HepG2 (cell line): ENCODE measurements around the gene DMGDH. TPM values are rescaled to one million over a fixed set of nuclear protein-coding genes. Genes with fewer than 3 reads are reported as not detected.
A peak's percentile ranks its signal among the peaks of the same experiment; 100 is the strongest.

ENCODE experiments used
- ADNP ChIP-seq: sonication (generic); formaldehyde crosslinking; IDR thresholded peaks from 2 replicates; pipeline ENCODE4 v1.4.0; 2020; ENCODE audit warnings: missing genetic modification reagents
- DMAP1 ChIP-seq: IDR thresholded peaks from 2 replicates; pipeline ENCODE4 v1.6.1; 2016
- GATA4 ChIP-seq: sonication (generic); IDR thresholded peaks from 2 replicates; pipeline ENCODE4 v1.6.1; 2016; ENCODE audit warnings: antibody characterized with exemption, low read depth, borderline replicate concordance
- HMG20A ChIP-seq: IDR thresholded peaks from 2 replicates; pipeline ENCODE4 v1.6.1; 2016; ENCODE audit warnings: borderline replicate concordance
- JDP2 ChIP-seq: sonication (generic); formaldehyde crosslinking; IDR thresholded peaks from 2 replicates; pipeline ENCODE4 v1.8.1; 2022; ENCODE audit warnings: missing genetic modification reagents, borderline replicate concordance
- NFKB2 ChIP-seq: sonication (generic); formaldehyde crosslinking; IDR thresholded peaks from 2 replicates; pipeline ENCODE4 v1.4.0; 2020; ENCODE audit warnings: missing genetic modification reagents, borderline replicate concordance
- PAX8 ChIP-seq: sonication (generic); formaldehyde crosslinking; IDR thresholded peaks from 2 replicates; pipeline ENCODE4 v1.8.0; 2022; ENCODE audit warnings: mild to moderate bottlenecking, missing genetic modification reagents, borderline replicate concordance
- RARG ChIP-seq: sonication (generic); formaldehyde crosslinking; IDR thresholded peaks from 2 replicates; pipeline ENCODE4 v1.4.0; 2020; ENCODE audit warnings: low read depth, mild to moderate bottlenecking, missing genetic modification reagents
- SRSF1 ChIP-seq: fragments of 200-400 bp; formaldehyde crosslinking; optimal IDR thresholded peaks from 2 replicates; pipeline ENCODE3; 2017; ENCODE audit warnings: mild to moderate bottlenecking, low read depth, low read length, moderate library complexity
- SSRP1 ChIP-seq: IDR thresholded peaks from 2 replicates; pipeline ENCODE4 v1.6.1; 2016; ENCODE audit warnings: control low read depth
- TEAD2 ChIP-seq: sonication (generic); formaldehyde crosslinking; IDR thresholded peaks from 2 replicates; pipeline ENCODE4 v1.9.0; 2021; ENCODE audit warnings: missing genetic modification reagents
- ZBTB7B ChIP-seq: sonication (generic); formaldehyde crosslinking; IDR thresholded peaks from 2 replicates; pipeline ENCODE4 v1.4.0; 2020; ENCODE audit warnings: missing genetic modification reagents
- ZFP1 ChIP-seq: IDR thresholded peaks from 2 replicates; pipeline ENCODE4 v1.6.1; 2016
- ZFY ChIP-seq: sonication (generic); formaldehyde crosslinking; IDR thresholded peaks from 2 replicates; pipeline ENCODE4 v1.4.0; 2020; ENCODE audit warnings: missing genetic modification reagents
- ZNF160 ChIP-seq: sonication (generic); formaldehyde crosslinking; IDR thresholded peaks from 2 replicates; pipeline ENCODE4 v1.8.0; 2022; ENCODE audit warnings: mild to moderate bottlenecking, inconsistent platforms, missing genetic modification reagents
- ZNF234 ChIP-seq: sonication (generic); formaldehyde crosslinking; conservative IDR thresholded peaks from 2 replicates; pipeline ENCODE4 v1.5.1; 2020; ENCODE audit warnings: mild to moderate bottlenecking, missing genetic modification reagents
- ZNF343 ChIP-seq: sonication (generic); formaldehyde crosslinking; IDR thresholded peaks from 2 replicates; pipeline ENCODE4 v1.4.0; 2020; ENCODE audit warnings: mild to moderate bottlenecking, missing genetic modification reagents
- ZNF772 ChIP-seq: sonication (generic); formaldehyde crosslinking; IDR thresholded peaks from 2 replicates; pipeline ENCODE4 v1.5.0; 2020; ENCODE audit warnings: mild to moderate bottlenecking, missing genetic modification reagents
- ZNF878 ChIP-seq: sonication (generic); formaldehyde crosslinking; IDR thresholded peaks from 2 replicates; pipeline ENCODE4 v1.8.1; 2023; ENCODE audit warnings: mild to moderate bottlenecking, missing genetic modification reagents, moderate library complexity
- polyA plus RNA-seq, 8 experiments: library from polyadenylated mRNA; depleted of rRNA in 3 of 8; stranded (reverse) in 7 of 8; unstranded in 1 of 8; fragments of >200 nt; fragmentation: Illumina TruSeq in 4 of 8; extraction: Trizol in 4 of 8; gene quantifications; 2 replicates each; pipeline versions ENCODE4 v1.2.1 to v1.2.3, GENCODE V29; 2011 to 2016; ENCODE audit warnings: low read depth in 4 of 8, missing spikeins in 1 of 8, mixed read lengths in 1 of 8; ENCODE audit not compliant: insufficient read depth in 1 of 8
- total RNA-seq, 5 experiments: library from RNA; depleted of rRNA; stranded (reverse); fragments of >200 nt; fragmentation: Illumina TruSeq; extraction: Trizol; gene quantifications; 2 replicates each; pipeline ENCODE4 v1.2.3, GENCODE V29; 2016; ENCODE audit warnings: low read depth in 1 of 5
- TF ChIP-seq, protein P1 (sequence below): sonication (generic); formaldehyde crosslinking; IDR thresholded peaks from 2 replicates; pipeline ENCODE4 v1.4.0; 2020; ENCODE audit warnings: missing genetic modification reagents
- TF ChIP-seq, protein P2 (sequence below): sonication (generic); formaldehyde crosslinking; IDR thresholded peaks from 2 replicates; pipeline ENCODE4 v1.9.0; 2021; ENCODE audit warnings: missing genetic modification reagents, mild to moderate bottlenecking, borderline replicate concordance
- TF ChIP-seq, protein P3 (sequence below): sonication (generic); formaldehyde crosslinking; IDR thresholded peaks from 2 replicates; pipeline ENCODE4 v1.5.0; 2020; ENCODE audit warnings: missing genetic modification reagents
- TF ChIP-seq, protein P4 (sequence below), 2 experiments: fragments of 450-650 bp in 1 of 2; sonication (generic) in 1 of 2; formaldehyde crosslinking; IDR thresholded peaks; 2 replicates each; pipeline versions ENCODE4 v1.5.0 to v1.8.0; 2020 to 2022; ENCODE audit warnings: mild to moderate bottlenecking in 1 of 2, missing genetic modification reagents in 1 of 2
- TF ChIP-seq, protein P5 (sequence below): sonication (generic); formaldehyde crosslinking; conservative IDR thresholded peaks from 2 replicates; pipeline ENCODE4 v1.8.0; 2022; ENCODE audit warnings: missing genetic modification reagents
- TF ChIP-seq, protein P6 (sequence below): sonication (generic); formaldehyde crosslinking; IDR thresholded peaks from 2 replicates; pipeline ENCODE4 v1.5.1; 2020; ENCODE audit warnings: mild to moderate bottlenecking, moderate library complexity, missing genetic modification reagents

Gene DMGDH
- total and polyA plus RNA-seq, 2 of the 13 experiments (the other 11 are each of a cell fraction or from before 2014, with no cell fraction given), result 3.6 to 7.9 TPM

DNA sequence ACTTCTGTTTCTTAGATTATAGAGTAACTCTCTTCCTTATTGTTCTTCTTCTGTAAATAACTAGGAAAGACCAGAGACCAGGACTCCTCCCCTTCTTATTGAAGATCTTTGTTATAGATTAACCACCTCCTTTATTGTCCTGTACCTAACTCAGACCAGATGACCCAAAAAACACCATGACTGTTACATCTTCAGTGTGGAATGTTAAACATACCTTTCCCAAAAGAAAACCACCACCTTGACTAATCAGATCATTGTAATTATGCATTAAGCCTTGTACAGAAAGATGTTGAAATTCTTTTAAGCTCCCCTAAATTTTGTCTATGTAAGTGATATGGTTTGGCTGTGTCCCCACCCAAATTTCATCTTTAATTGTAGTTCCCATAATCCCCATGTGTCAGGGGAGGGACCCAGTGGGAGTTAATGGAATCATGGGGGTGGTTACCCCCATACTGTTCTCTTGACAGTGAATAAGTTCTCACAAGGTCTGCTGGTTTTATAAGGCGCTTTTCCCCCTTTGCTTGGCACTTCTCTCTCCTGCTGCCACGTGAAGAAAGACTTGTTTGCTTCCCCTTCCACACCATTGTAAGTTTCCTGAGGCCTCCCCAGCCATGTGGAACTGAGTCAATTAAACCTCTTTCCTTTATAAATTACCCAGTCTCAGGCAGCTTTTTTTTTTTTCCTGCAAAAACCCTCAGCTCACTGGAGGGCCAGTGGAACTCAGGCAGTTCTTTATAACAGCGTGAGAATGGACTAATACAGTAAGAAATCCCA is 110.6 kb downstream of the DMGDH start (continued):
- TF ChIP-seq TEAD2 (CRISPR knock-in tag) (no peak), RARG (CRISPR knock-in tag) (no peak), ZBTB7B (CRISPR knock-in tag) (no peak), PAX8 (CRISPR knock-in tag) (no peak), ZFY (no peak), JDP2 (CRISPR knock-in tag) (no peak), SRSF1 (no peak), ZNF772 (no peak), ZFP1 (CRISPR knock-in tag) (no peak), NFKB2 (CRISPR knock-in tag) (no peak), ADNP (no peak), DMAP1 (CRISPR knock-in tag) (no peak; the same call in 1 of the 2 replicates), ZNF878 (no peak), ZNF343 (CRISPR knock-in tag) (no peak), SSRP1 (CRISPR knock-in tag) (no peak), GATA4 (no peak), HMG20A (CRISPR knock-in tag) (peak; percentile 56; the same call in 1 of the 2 replicates), ZNF160 (CRISPR knock-in tag) (no peak), ZNF234 (CRISPR knock-in tag) (no peak)
- TF ChIP-seq, protein P1, sequence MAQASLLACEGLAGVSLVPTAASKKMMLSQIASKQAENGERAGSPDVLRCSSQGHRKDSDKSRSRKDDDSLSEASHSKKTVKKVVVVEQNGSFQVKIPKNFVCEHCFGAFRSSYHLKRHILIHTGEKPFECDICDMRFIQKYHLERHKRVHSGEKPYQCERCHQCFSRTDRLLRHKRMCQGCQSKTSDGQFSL (CRISPR knock-in tag), result no peak
- TF ChIP-seq, protein P2, sequence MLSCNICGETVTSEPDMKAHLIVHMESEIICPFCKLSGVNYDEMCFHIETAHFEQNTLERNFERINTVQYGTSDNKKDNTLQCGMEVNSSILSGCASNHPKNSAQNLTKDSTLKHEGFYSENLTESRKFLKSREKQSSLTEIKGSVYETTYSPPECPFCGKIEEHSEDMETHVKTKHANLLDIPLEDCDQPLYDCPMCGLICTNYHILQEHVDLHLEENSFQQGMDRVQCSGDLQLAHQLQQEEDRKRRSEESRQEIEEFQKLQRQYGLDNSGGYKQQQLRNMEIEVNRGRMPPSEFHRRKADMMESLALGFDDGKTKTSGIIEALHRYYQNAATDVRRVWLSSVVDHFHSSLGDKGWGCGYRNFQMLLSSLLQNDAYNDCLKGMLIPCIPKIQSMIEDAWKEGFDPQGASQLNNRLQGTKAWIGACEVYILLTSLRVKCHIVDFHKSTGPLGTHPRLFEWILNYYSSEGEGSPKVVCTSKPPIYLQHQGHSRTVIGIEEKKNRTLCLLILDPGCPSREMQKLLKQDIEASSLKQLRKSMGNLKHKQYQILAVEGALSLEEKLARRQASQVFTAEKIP (CRISPR knock-in tag), result no peak
- TF ChIP-seq, protein P3, sequence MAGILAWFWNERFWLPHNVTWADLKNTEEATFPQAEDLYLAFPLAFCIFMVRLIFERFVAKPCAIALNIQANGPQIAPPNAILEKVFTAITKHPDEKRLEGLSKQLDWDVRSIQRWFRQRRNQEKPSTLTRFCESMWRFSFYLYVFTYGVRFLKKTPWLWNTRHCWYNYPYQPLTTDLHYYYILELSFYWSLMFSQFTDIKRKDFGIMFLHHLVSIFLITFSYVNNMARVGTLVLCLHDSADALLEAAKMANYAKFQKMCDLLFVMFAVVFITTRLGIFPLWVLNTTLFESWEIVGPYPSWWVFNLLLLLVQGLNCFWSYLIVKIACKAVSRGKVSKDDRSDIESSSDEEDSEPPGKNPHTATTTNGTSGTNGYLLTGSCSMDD, result no peak
- TF ChIP-seq, protein P4, sequence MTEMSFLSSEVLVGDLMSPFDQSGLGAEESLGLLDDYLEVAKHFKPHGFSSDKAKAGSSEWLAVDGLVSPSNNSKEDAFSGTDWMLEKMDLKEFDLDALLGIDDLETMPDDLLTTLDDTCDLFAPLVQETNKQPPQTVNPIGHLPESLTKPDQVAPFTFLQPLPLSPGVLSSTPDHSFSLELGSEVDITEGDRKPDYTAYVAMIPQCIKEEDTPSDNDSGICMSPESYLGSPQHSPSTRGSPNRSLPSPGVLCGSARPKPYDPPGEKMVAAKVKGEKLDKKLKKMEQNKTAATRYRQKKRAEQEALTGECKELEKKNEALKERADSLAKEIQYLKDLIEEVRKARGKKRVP (CRISPR knock-in tag; IDR thresholded peaks at IDR 0.05), result no peak
- TF ChIP-seq, protein P5, sequence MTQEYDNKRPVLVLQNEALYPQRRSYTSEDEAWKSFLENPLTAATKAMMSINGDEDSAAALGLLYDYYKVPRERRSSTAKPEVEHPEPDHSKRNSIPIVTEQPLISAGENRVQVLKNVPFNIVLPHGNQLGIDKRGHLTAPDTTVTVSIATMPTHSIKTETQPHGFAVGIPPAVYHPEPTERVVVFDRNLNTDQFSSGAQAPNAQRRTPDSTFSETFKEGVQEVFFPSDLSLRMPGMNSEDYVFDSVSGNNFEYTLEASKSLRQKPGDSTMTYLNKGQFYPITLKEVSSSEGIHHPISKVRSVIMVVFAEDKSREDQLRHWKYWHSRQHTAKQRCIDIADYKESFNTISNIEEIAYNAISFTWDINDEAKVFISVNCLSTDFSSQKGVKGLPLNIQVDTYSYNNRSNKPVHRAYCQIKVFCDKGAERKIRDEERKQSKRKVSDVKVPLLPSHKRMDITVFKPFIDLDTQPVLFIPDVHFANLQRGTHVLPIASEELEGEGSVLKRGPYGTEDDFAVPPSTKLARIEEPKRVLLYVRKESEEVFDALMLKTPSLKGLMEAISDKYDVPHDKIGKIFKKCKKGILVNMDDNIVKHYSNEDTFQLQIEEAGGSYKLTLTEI (CRISPR knock-in tag), result no peak
- TF ChIP-seq, protein P6, sequence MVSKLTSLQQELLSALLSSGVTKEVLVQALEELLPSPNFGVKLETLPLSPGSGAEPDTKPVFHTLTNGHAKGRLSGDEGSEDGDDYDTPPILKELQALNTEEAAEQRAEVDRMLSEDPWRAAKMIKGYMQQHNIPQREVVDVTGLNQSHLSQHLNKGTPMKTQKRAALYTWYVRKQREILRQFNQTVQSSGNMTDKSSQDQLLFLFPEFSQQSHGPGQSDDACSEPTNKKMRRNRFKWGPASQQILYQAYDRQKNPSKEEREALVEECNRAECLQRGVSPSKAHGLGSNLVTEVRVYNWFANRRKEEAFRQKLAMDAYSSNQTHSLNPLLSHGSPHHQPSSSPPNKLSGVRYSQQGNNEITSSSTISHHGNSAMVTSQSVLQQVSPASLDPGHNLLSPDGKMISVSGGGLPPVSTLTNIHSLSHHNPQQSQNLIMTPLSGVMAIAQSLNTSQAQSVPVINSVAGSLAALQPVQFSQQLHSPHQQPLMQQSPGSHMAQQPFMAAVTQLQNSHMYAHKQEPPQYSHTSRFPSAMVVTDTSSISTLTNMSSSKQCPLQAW (CRISPR knock-in tag), result no peak
